ENCODE data around the gene C1QTNF6.

Gene C1QTNF6

GRCh38 chr22:37199760-37200108 lies 11.7 kb upstream of the C1QTNF6 start (continued):
- TF ChIP-seq PRDM10 (tag by site-specific recombination; IDR thresholded peaks at IDR 0.05) (peak; percentile 73), ZNF473 (tag by site-specific recombination; IDR thresholded peaks at IDR 0.05) (no peak), ZNF324 (tag by site-specific recombination; IDR thresholded peaks at IDR 0.05) (peak; percentile 41; the same call in 1 of the 2 replicates), ZSCAN5A (tag by site-specific recombination; IDR thresholded peaks at IDR 0.05) (0 out of 2 replicates have a peak, but pooled peaks have one; percentile 49), ZNF629 (tag by site-specific recombination; IDR thresholded peaks at IDR 0.05) (peak; percentile 6), ZFP37 (tag by site-specific recombination; IDR thresholded peaks at IDR 0.05) (peak; percentile 54), ZNF37A (tag by site-specific recombination; IDR thresholded peaks at IDR 0.05) (no peak), KLF7 (tag by site-specific recombination; IDR thresholded peaks at IDR 0.05; ENCODE audit: borderline replicate concordance) (0 out of 2 replicates have a peak, but pooled peaks have one; percentile 19), ZBTB17 (tag by site-specific recombination; IDR thresholded peaks at IDR 0.05) (peak; percentile 75), ZNF211 (tag by site-specific recombination; IDR thresholded peaks at IDR 0.05; ENCODE audit: low read depth) (no peak), ZFP69B (tag by site-specific recombination; IDR thresholded peaks at IDR 0.05) (0 out of 2 replicates have a peak, but pooled peaks have one; percentile 20), ZNF621 (tag by site-specific recombination; IDR thresholded peaks at IDR 0.05) (no peak), ZSCAN16 (tag by site-specific recombination; IDR thresholded peaks at IDR 0.05) (0 out of 2 replicates have a peak, but pooled peaks have one; percentile 29), ZNF214 (tag by site-specific recombination; IDR thresholded peaks at IDR 0.05; ENCODE audit: borderline replicate concordance) (no peak), ZNF202 (tag by site-specific recombination; IDR thresholded peaks at IDR 0.05; ENCODE audit: borderline replicate concordance) (no peak), ZNF280C (tag by site-specific recombination; IDR thresholded peaks at IDR 0.05) (no peak), HOXC10 (CRISPR knock-in tag; IDR thresholded peaks at IDR 0.05) (no peak)

GRCh38 chr22:37199103-37199759 lies 11.2 kb upstream of the C1QTNF6 start:
- POLR2A ChIA-PET = interaction anchor here (0.6 to 2.5 kb wide), 24 partner anchors 10 to 462 kb away, joined by 3 to 10 read pairs (median 4); partner anchors contain the start of genes C1QTNF6, GGA1 and IFT27
- H3K36me3 ChIP-seq (ENCODE audit: control insufficient read depth in 2 of 2, insufficient read depth in 1 of 2, low read length in 2 of 2) = no peaks in the 10 kb centered on the region
- H3K27ac ChIP-seq (ENCODE audit: extremely low read depth, low read depth, low read length) = peak overlapping the region; percentile 92
- no peaks in the 10 kb centered on the region for H3K9me3 ChIP-seq (ENCODE audit: control insufficient read depth, insufficient read depth, low read depth, low read length)
- 0 out of 2 replicates have a peak, but pooled peaks cover 6% of the 10 kb centered on the region for H3K4me1 ChIP-seq (ENCODE audit: control insufficient read depth, insufficient read depth, low read length)
- H3K4me3 ChIP-seq (ENCODE audit: low read depth, low read length) = peak overlapping the region; percentile 48
- CTCF ChIA-PET = interaction anchor here (0.5 to 3.2 kb wide), 63 partner anchors 8 to 558 kb away, joined by 3 to 36 read pairs (median 5); partner anchors contain the start of genes C1QTNF6, IFT27 and KCTD17
- TF ChIP-seq ZNF26 (tag by site-specific recombination; IDR thresholded peaks at IDR 0.05) = no peak
- TF ChIP-seq KLF1 (tag by site-specific recombination; IDR thresholded peaks at IDR 0.05) = peak; percentile 52
- no peak for TF ChIP-seq TSHZ1 (tag by site-specific recombination; IDR thresholded peaks at IDR 0.05; ENCODE audit: borderline replicate concordance)
- TF ChIP-seq ZNF221 (tag by site-specific recombination; IDR thresholded peaks at IDR 0.05; ENCODE audit: borderline replicate concordance) = no peak
- TF ChIP-seq ZNF174 (tag by site-specific recombination; IDR thresholded peaks at IDR 0.05) = no peak
- no peak for TF ChIP-seq ZNF16 (tag by site-specific recombination; IDR thresholded peaks at IDR 0.05; ENCODE audit: low read depth)
- TF ChIP-seq ZNF341 (tag by site-specific recombination; IDR thresholded peaks at IDR 0.05; ENCODE audit: low read depth) = peak; percentile 26; the same call in 1 of the 2 replicates
